PC-9 (cell line): ENCODE data around the gene SEC14L1.

Experiments used
- EZH2 ChIP-seq: fragments of 200-600 bp; sonication (generic); IDR thresholded peaks from 2 replicates; pipeline ENCODE4 v1.8.0; 2017; ENCODE audit warnings: antibody characterized with exemption, low read depth
- TF ChIP-seq, protein P1 (sequence below): fragments of 200-600 bp; sonication (generic); conservative IDR thresholded peaks from 2 replicates; pipeline ENCODE4 v1.6.1; 2017; ENCODE audit warnings: mixed run types, antibody characterized with exemption, mild to moderate bottlenecking, moderate library complexity

DNA sequence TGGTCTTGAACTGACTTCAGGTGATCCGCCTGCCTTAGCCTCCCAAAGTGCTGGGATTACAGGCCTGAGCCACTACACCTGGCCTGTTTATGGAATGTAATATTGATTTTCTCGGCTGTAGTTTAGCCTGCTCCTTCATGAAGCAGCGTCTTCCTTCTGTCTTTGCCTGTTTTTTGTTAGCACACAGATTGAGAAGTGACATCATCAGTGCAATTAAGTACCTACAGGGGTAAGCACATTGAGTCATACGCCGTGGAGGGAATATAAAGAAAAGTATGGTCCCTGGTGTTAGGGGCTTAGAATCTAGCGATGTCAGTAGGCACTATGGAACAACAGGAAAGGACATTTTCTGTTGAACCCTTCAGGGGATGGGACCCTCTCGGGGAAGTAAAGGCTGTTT, 48.7 kb upstream of the SEC14L1 start:
- TF ChIP-seq, protein P1, sequence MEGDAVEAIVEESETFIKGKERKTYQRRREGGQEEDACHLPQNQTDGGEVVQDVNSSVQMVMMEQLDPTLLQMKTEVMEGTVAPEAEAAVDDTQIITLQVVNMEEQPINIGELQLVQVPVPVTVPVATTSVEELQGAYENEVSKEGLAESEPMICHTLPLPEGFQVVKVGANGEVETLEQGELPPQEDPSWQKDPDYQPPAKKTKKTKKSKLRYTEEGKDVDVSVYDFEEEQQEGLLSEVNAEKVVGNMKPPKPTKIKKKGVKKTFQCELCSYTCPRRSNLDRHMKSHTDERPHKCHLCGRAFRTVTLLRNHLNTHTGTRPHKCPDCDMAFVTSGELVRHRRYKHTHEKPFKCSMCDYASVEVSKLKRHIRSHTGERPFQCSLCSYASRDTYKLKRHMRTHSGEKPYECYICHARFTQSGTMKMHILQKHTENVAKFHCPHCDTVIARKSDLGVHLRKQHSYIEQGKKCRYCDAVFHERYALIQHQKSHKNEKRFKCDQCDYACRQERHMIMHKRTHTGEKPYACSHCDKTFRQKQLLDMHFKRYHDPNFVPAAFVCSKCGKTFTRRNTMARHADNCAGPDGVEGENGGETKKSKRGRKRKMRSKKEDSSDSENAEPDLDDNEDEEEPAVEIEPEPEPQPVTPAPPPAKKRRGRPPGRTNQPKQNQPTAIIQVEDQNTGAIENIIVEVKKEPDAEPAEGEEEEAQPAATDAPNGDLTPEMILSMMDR = no peak
- no peak for TF ChIP-seq EZH2
